OCI-M1 (cell line): ENCODE data around the gene RPL31.

Experiments
- DNase-seq: peaks from one replicate; lab custom pipeline; 2025; lab: John Stamatoyannopoulos, UW

Gene RPL31

DNA sequence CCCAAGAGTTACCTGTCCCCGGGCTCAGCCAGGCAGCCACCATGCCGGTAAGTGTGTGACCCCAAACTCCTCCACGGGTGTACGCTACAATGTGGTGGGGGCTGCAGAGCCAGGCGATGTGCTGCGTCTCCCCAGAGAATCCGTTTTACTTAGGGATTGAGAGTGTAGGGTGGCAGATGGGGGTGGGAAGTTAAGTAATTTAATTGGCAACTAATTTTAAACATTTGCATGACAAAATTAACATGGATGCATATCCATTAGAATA lies 26.6 kb upstream of the RPL31 start:
- no peak for DNase-seq

DNA sequence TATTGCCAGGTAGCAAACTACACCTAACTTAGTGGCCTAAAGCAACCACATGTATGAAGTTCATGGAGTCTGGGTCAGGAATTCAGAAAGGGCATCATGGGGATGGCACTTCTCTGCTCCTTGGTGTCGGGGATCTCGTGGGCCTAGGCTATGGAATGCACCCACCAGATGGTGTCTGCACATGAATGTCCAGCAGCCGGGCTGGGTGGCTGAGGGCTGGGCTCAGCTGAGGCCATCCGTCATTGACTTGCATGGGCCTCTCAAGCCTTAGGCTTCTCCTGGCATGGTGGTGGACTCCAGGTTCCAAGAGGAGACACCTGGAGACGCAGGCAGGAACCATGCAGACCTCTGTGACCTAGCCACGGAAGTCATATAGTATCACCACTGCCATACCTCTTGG lies 26.0 kb upstream of the RPL31 start:
- DNase-seq, result no peak

DNA sequence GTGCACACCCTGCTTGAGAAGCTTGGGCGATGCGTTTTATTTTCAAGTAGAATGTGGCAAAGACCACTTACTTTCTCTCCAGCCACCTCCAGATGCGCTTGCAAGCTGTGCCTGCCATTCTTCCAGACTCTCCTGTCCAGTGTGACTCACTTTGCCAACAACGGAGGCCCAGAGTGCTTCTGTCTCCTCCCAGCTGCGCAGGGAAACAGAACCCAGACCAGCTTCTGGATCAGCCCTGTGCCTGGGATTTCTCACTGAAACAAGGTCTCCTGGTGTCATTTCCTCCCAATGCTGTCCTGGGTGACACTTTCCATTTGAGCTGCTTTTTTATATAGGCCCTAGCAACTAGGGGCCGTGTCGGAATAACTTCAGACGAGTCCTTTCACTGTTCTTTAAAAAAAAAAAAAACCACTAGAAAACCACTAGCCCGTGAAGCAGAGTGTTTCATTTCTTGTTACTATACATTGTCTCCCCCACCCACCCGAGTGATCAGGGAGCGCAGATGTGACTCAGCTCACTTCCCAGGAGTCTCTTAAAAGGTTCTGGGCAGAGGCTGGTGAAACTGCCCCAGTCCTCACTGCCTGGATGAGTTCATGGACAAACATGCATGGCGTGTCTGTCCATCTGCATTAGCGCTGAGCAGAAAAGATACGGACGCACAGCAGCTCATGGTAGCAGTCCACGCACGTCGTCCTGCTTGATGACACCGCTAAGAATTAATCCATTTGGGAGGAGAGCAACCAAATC lies 25.3 kb upstream of the RPL31 start:
- DNase-seq, result no peak

DNA sequence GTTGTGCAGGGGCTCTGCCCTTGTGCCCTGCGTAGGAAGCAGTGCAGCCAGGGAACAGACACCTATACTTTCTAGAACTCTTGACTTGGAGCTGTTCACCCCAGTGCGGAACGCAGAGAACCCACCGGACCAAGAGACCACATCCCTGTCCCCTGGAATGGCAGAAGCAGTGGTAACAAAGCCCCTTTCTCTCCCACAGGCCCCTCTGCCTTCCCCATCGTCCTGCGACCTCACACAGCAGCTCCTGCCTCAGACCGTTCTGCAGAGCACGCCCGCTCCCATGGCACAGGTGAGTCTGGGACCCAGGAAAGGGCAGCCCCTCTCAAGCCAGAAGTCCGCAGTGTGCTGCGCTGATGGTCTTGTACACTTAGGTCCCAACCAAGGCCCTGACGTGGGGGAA lies 24.6 kb upstream of the RPL31 start:
- no peak for DNase-seq

DNA sequence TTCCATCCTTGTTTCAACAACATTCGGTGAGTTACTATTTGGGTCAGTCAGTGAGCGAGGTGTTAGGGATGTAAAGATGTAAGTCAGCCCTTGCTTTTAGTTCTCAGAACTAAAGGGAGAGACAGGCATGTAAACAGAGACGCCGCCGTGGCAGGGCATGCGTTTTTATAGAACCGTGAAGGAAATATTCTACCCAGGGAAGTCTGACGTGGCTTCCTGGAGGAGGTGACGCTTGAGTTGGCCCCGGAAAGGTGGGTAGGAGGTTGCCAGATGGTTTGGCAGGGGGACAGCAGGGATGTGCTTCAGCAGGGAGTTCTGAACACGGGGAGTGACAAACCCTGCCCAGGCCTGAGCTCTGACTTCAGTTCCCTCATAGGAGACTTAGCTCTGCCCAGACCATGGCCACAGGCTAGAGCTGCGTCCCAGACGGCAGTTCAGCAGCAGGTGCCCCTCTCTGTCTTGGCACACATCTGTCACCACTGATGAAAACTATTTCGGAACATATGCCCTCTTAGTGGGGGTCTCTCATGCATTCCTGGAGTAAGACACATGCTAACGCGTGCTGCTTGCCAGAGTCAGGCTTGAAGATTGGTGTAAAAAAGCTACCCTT lies 23.4 kb upstream of the RPL31 start:
- DNase-seq, result no peak

DNA sequence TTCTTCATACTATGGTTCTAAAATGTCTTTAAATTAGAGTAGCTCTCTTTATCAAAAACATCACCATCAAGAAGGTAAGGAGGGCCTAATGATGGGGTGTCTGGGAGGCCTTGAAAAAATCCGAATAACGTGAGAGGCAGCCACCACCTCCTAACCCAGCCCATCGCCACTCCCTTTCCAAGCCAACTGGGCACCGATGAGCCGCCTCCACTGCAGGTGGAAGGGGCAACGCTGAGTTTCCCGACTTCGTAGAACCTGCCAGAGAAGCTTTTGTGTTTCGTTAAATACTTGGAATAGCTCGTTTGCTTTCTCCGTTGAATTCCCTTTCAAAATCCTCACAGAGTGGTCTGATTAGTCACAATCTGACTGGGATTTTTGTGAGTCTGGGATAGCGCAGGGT lies 22.0 kb upstream of the RPL31 start:
- DNase-seq, result no peak

DNA sequence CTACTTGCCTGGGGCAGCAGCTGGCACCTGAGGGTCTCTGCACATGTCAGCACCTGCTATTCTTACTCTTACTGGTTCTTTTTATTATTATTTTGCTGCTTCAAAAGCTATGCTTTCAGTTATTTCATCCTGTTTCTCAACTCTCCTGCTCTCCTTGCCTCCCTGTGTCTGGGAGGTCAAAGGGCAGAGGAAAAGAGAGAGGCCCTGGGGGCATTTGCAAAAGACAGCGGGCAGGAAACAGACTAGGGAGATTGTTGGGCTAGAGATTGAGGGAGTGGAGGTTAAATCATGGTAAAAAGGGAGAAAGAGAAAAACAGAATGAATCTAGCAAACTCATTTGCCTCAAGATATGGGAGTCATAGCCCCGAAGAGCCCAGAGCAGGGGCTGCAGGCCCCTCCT lies 21.1 kb upstream of the RPL31 start:
- DNase-seq, result no peak

DNA sequence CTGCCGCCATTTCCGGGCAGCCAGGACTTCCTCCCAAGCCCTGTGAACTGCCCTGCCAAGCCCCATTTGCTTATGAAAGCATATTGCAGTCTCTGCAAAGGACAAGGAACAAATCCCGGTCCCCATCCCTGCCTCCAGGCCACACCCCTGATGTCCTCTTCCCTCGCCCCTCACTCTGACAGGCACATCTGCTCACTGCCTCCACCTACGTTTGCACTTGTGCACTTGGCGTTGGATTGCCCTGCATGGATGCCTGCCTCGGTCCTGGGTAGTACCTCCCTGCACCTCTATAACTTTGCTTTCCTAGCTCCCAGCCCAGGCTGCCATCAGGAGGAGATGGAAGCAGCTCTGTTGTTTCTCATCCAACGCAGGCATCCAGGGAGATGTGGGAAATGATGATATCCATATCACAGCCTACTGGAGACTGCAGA lies 19.6 kb upstream of the RPL31 start:
- no peak for DNase-seq

DNA sequence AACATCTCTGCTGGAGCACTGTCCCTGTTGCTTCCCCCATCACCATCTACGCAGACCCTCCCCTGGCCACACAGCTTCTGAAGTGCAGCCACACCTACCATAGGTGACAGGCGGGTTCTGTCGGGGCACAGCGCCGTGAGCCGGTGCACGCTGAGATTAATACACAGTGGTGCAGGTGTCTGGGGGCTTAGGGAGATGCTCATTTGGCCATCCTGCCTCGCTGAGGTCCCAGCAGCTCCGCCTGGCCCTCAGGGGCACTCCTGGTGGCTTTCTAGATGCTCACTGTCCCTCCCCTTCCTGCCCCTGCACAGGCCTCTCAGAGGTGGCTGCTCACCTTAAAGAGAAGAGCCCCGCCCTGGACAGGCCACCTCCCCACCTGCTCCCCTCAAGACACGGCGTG lies 18.9 kb upstream of the RPL31 start:
- DNase-seq, result no peak

DNA sequence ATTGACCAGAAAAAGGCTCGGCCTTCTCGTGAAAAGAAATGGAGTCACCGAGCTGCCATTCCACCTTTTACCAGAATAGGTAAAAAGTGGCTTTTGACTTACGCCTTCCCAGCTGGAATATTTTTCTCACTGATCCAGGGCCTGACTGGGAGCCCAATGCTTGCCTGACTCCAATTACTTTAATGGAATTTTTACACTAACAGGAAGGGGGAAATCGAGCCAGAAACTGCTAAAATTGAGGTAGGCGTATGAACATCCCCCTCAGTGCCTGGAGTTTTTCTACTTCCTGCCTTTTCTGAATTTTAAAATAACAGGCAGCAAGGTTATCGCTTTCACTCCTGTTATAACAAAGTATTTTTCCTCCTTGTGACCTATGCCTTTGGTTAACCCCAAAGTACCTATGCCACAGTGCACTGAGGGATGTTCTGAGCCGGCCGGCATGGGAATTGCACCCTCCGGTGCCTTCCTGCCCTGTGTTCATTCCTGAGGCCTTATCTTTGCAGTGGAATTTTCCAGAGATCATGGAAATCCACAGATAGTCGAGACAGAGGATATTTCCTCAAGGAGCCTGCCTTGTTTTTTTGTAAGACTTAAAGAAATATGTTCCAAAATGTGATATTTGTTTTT lies 18.3 kb upstream of the RPL31 start:
- no peak for DNase-seq

DNA sequence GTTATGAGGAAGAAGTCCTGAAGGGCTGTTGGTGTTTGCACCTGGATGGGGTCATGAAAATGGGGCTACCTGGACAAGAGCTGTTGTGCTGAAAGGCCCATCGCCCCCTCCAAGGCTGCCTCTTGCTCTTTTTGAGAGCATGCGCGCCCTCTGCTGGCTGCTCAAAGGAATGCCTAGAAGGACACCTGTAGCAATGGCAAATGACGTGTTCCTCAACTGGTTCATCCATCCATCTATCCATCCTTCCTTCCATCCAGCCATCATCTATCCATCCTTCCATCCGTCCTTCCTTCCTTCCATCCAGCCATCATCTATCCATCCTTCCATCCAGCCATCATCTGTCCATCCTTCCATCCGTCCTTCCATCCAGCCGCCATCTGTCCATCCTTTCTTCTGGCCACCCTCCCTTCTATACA lies 17.2 kb upstream of the RPL31 start:
- peak; percentile 63 for DNase-seq

DNA sequence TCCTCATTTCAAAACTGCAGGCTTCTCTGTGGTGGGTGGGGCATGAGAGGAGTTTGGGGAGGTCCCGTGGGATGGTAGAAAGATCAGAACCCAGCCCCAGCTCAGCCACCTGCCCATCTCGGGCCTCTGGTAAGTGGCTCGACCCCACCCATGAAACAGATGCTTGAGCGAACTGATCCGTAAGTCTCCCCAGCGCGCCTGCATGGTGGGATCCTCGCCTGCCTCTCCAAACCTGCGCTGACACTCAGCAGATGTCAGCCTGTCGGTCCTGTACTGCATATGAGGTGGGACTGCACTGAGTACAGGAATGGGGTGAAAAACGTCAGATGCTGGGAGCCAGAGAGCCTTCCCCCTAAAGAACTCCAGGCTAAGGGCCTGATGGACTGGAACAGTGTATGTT lies 15.9 kb upstream of the RPL31 start:
- no peak for DNase-seq

DNA sequence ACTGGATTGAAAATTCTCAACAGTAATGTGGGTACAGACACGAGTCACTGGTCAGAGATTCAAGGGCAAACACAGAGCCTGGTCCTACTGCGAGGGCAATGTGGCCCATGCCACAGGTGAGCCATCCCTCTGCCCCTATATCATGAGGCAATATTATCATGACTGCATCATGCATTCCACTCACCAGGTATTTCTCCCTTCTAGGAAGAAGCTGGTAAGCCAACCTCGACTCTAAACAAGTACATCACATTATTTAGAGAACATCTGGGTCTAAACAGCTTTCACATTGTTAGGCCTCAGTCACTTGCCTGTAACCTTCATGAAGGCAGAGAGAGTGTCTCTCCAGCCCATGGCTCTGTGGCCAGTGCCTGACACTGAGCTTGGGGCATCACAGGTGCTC lies 14.6 kb upstream of the RPL31 start:
- no peak for DNase-seq

DNA sequence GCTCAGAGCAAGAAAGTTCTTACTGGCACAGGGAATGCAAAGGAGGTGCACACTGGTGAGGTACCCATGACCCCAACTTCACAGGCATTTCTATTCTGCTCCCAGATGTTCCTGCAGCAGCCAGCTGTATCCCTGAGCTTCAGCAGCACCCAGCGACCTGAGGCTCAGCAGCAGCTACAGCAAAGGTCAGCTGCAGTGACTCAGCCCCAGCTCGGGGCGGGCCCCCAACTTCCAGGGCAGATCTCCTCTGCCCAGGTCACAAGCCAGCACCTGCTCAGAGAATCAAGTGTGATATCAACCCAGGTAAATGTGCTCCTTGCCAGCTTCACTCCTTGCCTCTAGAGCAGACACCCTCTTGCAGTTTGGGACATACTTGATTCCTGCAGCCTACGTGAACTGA lies 14.1 kb upstream of the RPL31 start:
- DNase-seq, result no peak

DNA sequence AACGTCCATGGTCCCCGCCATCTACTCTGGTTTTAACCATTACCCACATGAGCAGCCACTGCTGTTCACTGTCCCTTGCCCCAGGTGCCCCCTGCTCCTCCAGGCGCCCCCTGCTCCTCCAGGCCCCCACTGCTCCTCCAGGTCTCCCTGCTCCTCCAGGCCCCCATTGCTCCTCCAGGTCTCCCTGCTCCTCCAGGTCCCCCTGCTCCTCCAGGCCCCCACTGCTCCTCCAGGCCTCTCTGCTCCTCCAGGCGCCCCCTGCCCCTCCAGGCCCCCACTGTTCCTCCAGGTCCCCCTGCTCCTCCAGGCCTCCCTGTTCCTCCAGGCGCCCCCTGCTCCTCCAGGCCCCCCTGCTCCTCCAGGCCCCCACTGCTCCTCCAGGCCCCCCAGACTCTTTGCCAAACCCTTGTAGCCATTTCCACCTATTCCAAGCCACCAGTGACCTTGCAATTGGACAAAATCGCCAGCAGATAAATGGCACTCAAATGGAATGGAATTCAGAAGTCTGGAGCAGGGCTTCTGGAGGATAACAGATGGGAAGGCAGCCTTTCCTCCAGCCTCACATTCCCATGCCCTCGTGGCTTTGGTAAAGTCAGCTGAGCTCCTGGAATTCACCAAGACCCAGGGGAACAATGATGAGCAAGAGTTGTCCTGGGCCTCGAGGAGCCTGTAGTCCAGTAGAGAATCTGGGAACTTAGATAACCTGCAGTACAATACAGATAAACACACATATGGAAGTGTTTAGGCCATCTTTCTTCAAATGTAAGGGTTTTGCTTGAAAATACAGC lies 13.3 kb upstream of the RPL31 start:
- DNase-seq, result no peak

DNA sequence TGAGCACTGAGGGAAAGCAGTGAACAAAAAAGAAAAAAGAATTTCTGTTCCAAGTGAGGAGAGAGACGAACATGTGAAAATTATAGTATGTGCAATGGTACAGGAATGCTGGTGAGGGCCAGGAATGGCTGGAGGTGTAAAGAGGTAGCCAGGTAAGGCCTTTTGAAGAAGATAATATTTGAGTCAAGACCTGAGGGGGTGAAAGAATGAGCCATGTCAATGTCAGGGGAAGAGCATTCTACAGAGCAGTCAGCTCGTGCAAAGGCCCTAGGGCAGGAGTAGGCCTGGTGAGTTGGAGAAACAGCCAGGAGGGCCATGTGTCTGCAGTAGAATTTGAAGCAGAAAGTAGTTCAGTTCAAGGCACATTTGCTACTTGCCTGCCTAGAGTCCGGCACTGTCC lies 12.4 kb upstream of the RPL31 start:
- no peak for DNase-seq

DNA sequence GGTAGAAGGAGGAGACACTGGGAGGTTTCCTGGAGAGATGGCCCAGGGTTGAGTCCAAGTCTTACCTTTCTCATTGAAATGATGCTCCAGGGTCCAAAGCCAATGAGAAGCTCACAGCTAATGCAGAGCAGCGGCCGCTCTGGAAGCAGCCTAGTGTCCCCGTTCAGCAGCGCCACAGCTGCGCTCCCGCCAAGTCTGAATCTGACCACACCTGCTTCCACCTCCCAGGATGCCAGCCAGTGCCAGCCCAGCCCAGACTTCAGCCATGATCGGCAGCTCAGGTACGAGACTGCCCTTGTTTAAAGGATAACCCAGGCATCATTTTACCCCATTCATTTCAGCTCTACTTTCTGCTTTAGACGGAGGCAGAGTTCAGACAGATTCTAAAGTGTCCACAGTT lies 11.9 kb upstream of the RPL31 start:
- DNase-seq, result no peak

DNA sequence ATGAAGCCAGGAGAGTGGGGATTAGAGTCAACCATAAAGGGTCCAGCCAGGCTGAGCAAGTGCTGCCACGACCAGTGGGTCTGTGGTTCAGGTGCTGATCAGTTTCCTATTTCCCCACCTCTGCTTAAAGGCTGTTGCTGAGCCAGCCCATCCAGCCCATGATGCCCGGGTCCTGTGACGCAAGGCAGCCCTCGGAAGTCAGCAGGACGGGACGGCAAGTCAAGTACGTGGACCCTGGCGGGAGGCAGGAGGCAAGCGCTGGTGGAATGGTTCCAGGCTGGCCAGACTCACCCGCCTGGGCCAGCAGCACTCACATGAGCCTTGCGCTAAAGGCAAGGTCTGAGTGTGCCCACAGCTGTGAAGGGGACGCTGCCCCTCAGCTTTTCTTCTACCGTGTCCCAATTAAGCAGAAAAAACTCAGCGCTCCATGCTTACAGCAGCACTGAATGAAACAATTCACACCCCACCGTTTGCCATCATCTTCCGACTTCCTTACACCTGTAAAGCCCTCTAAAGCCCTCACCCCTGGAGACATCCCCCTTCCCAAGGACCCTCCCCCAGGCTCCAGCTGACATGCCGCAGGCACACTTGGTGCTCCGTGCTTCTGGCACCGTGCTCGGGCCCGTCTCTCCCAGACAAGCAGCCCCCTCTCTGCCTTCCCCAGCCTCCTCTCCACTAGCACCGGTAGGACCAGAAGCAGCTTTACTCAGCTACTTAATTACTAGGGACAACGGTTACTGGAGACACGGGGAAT lies 11.3 kb upstream of the RPL31 start:
- no peak for DNase-seq

DNA sequence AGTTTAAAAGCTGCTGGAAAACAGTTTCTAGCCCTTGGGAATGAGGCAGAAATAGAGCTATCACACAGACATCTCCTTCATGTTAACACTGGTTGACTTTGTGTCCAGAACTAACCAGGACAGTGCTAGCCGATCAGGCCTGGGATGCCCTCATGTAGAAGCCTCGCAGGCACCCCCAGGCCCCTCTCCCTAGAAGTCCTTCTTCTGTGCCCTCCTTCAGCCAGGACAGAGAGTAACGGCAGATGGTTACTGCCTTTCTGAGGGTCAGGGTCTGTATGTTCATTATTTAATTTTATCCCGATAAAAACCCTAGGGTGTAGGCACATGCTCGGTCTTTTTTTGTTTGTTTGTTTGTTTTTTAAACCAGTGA lies 10.7 kb upstream of the RPL31 start:
- DNase-seq, result no peak

DNA sequence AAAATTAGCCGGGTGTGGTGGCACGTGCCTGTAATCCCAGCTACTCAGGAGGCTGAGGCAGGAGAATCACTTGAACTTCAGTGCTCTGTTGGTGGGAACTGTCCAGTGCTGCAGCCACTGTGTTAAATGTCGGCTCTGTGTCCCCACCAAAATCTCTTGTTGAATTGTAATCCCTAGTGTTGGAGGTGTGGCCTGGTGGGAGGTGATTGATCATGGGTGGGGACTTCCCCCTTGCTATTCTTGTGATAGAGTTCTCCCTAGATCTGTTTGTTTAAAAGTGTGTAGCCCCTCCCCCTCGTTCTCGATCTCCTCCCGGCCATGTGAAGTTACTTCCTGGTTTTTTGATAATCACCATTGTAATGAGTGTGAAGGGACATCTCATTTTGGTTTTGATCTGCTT lies 9.8 kb upstream of the RPL31 start:
- DNase-seq, result peak; percentile 44

DNA sequence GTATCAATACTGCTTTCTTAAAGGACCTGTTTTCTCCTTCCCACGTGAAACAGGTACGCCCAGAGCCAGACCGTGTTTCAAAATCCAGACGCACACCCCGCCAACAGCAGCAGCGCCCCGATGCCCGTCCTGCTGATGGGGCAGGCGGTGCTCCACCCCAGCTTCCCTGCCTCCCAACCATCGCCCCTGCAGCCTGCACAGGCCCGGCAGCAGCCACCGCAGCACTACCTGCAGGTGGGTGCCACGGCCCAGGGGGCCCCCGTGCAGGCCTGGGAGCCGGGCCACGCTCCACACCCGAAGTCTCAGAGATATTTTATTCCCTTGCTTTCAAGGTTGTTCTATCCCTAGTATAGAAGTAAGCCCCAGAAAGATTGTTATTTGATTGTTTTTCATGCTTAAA lies 8.8 kb upstream of the RPL31 start:
- no peak for DNase-seq

DNA sequence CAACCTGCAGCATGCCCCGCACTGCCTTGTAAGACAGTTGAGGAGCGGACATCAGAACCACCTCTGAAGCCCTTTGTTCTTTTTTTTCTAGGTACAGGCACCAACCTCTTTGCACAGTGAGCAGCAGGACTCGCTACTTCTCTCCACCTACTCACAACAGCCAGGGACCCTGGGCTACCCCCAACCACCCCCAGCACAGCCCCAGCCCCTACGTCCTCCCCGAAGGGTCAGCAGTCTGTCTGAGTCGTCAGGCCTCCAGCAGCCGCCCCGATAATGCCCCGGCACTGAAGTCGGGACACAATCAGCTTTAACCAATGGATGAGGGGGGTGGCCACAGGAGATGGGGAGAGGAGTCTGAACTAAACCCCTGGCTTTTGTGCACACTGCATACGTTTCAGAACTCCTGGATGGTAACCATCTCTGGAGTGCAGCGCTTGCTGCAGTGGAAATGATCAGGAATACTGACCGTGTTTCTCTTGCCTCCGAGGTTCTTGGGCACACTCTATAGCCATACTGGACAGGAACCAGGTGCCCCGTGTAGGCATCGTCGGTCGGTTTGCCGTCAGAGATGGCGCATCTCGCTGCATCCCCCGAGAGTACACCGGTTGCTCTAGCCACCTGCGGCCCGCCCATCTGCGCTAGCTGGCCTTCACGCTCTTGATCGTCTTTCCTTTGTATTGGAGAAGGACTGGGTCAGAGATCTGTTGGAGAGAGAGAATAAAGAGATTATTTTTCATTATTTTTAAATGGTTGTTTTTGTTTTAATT lies 6.6 kb upstream of the RPL31 start:
- DNase-seq, result no peak
